DND-41 (cell line): ENCODE measurements around the gene PRTFDC1.
A peak's percentile ranks its signal among the peaks of the same experiment; 100 is the strongest.

Experiments used
- ATAC-seq: fragments of 200-7000 bp; cut with Tn5 transposase; 3 replicates; pipeline ENCODE4 v1.9.1; 2021; ENCODE audit warnings: low read depth; ENCODE audit not compliant: insufficient read depth
- DNase-seq: peaks from one replicate; pipeline ENCODE4 v3.0.0-alpha.2; 2020
- H2AFZ ChIP-seq: 2 replicates; pipeline ENCODE4 v1.6.0; 2012; ENCODE audit warnings: low read depth, low read length
- H3K27ac ChIP-seq: 2 replicates; pipeline ENCODE4 v1.5.1; 2012; ENCODE audit warnings: low read length, inconsistent platforms
- H3K27me3 ChIP-seq: fragments of 200-600 bp; sonication (generic); 2 replicates; pipeline ENCODE4 v1.6.0; 2012; ENCODE audit warnings: low read length, mild to moderate bottlenecking, inconsistent platforms; ENCODE audit not compliant: insufficient read depth, poor library complexity
- H3K36me3 ChIP-seq: 2 replicates; pipeline ENCODE4 v1.5.1; 2012; ENCODE audit warnings: low read length, inconsistent platforms; ENCODE audit not compliant: insufficient read depth
- H3K4me1 ChIP-seq: 2 replicates; pipeline ENCODE4 v1.5.1; 2012; ENCODE audit warnings: mild to moderate bottlenecking, low read length; ENCODE audit not compliant: insufficient read depth
- H3K4me2 ChIP-seq: 2 replicates; pipeline ENCODE4 v1.6.0; 2012; ENCODE audit warnings: mild to moderate bottlenecking, moderate library complexity, low read length, inconsistent platforms; ENCODE audit not compliant: insufficient read depth
- H3K4me3 ChIP-seq, 2 experiments: fragments of 200-600 bp in 1 of 2; shearing (Covaris generic) in 1 of 2; 2 replicates each; pipeline ENCODE4 v1.5.1; 2012 to 2016; ENCODE audit warnings: inconsistent platforms in 2 of 2, low read length in 2 of 2, mild to moderate bottlenecking in 2 of 2, low read depth in 1 of 2, moderate library complexity in 1 of 2
- H3K79me2 ChIP-seq: 2 replicates; pipeline ENCODE4 v1.6.0; 2012; ENCODE audit warnings: low read length, inconsistent platforms; ENCODE audit not compliant: insufficient read depth
- H3K9ac ChIP-seq: 2 replicates; pipeline ENCODE4 v1.6.0; 2012; ENCODE audit warnings: low read depth, mild to moderate bottlenecking, inconsistent platforms, low read length, moderate library complexity
- H3K9me3 ChIP-seq: 2 replicates; pipeline ENCODE4 v1.5.1; 2012; ENCODE audit warnings: low read length, moderate library complexity, mild to moderate bottlenecking, inconsistent platforms; ENCODE audit not compliant: insufficient read depth, severe bottlenecking
- H4K20me1 ChIP-seq: 2 replicates; pipeline ENCODE4 v1.6.0; 2012; ENCODE audit warnings: low read length; ENCODE audit not compliant: insufficient read depth
- EZH2 ChIP-seq: IDR thresholded peaks from 3 replicates; pipeline ENCODE4 v1.6.1; 2012; ENCODE audit warnings: borderline replicate concordance, low read depth, mild to moderate bottlenecking, moderate library complexity, low read length, inconsistent platforms; ENCODE audit not compliant: severe bottlenecking
- TF ChIP-seq, protein P1 (sequence below): IDR thresholded peaks from 2 replicates; pipeline ENCODE4 v1.5.1; 2012; ENCODE audit warnings: borderline replicate concordance, low read length, moderate library complexity, mild to moderate bottlenecking; ENCODE audit not compliant: poor library complexity, severe bottlenecking; ENCODE audit errors: extremely low read depth

Gene PRTFDC1

DNA sequence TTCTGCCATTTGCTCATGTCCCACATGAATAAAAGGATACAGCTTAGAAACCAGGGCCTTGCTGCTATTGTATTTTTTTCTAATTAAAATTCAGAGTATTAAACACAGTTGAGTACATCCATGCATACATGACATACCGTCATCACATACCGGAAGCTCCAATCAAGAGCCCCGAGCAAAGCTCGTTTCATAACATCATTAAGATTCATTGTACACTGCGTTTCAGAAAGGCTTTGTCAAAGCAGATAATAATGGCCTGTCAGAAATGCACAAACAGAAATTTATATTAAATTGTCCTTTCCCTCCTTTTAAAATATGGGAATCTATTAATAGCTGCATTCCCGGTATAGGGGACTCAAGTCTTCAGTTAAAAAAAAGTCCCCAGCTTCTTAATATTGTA, 103.4 kb downstream of the PRTFDC1 start:
- ATAC-seq (no peak), DNase-seq (no peak)
- H3K27me3 ChIP-seq: no peaks in the 10 kb centered on the region
- no peak overlapping the region for H3K4me3 ChIP-seq
- peaks cover 5% of the 10 kb centered on the region for H3K4me1 ChIP-seq
- H3K79me2 ChIP-seq: no peaks in the 10 kb centered on the region
- no peak overlapping the region for H3K9ac ChIP-seq
- H3K9me3 ChIP-seq: no peaks in the 10 kb centered on the region
- H2AFZ ChIP-seq: no peak overlapping the region
- H4K20me1 ChIP-seq: no peaks in the 10 kb centered on the region
- H3K27ac ChIP-seq: no peak overlapping the region
- no peaks in the 10 kb centered on the region for H3K36me3 ChIP-seq
- H3K4me2 ChIP-seq: no peak overlapping the region
- TF ChIP-seq, protein P1, sequence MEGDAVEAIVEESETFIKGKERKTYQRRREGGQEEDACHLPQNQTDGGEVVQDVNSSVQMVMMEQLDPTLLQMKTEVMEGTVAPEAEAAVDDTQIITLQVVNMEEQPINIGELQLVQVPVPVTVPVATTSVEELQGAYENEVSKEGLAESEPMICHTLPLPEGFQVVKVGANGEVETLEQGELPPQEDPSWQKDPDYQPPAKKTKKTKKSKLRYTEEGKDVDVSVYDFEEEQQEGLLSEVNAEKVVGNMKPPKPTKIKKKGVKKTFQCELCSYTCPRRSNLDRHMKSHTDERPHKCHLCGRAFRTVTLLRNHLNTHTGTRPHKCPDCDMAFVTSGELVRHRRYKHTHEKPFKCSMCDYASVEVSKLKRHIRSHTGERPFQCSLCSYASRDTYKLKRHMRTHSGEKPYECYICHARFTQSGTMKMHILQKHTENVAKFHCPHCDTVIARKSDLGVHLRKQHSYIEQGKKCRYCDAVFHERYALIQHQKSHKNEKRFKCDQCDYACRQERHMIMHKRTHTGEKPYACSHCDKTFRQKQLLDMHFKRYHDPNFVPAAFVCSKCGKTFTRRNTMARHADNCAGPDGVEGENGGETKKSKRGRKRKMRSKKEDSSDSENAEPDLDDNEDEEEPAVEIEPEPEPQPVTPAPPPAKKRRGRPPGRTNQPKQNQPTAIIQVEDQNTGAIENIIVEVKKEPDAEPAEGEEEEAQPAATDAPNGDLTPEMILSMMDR: no peak
- TF ChIP-seq EZH2: no peak

GRCh38 chr10:24848195-24848594, 104.2 kb downstream of the PRTFDC1 start:
- no peaks in the 10 kb centered on the region for H3K9me3 ChIP-seq

GRCh38 chr10:24847112-24848070, 105.0 kb downstream of the PRTFDC1 start:
- Histone ChIP-seq H3K9me3 (no peaks in the 10 kb centered on the region), H3K79me2 (no peaks in the 10 kb centered on the region), H3K4me2 (no peak overlapping the region), H4K20me1 (no peaks in the 10 kb centered on the region), H3K4me1 (peaks cover 5% of the 10 kb centered on the region), H3K27me3 (no peaks in the 10 kb centered on the region), H3K9ac (no peak overlapping the region), H3K27ac (no peak overlapping the region), H2AFZ (0 out of 2 replicates have a peak overlapping the region, but pooled peaks have one; percentile 8), H3K36me3 (no peaks in the 10 kb centered on the region), H3K4me3 (no peak overlapping the region)
- DNase-seq (no peak), ATAC-seq (no peak)
- TF ChIP-seq EZH2: no peak
- TF ChIP-seq, protein P1: no peak

More at GRCh38 chr10:24848195-24848594, 104.2 kb downstream of the PRTFDC1 start:
- H3K79me2 ChIP-seq: no peaks in the 10 kb centered on the region
- no peak overlapping the region for H3K9ac ChIP-seq
- H4K20me1 ChIP-seq: no peaks in the 10 kb centered on the region
- no peak for ATAC-seq
- peaks cover 5% of the 10 kb centered on the region for H3K4me1 ChIP-seq
- no peak overlapping the region for H3K27ac ChIP-seq
- no peak for DNase-seq
- no peak overlapping the region for H2AFZ ChIP-seq
- no peak for TF ChIP-seq EZH2
- TF ChIP-seq, protein P1: no peak
- no peaks in the 10 kb centered on the region for H3K36me3 ChIP-seq
- H3K27me3 ChIP-seq: no peaks in the 10 kb centered on the region
- no peak overlapping the region for H3K4me2 ChIP-seq
- H3K4me3 ChIP-seq: no peak overlapping the region
